ENCODE measurements around the gene ZSWIM3. TPM values are rescaled to one million over a fixed set of nuclear protein-coding genes. Genes with fewer than 3 reads are reported as not detected.
A peak's percentile ranks its signal among the peaks of the same experiment; 100 is the strongest.

The ZSWIM3 gene
- total and polyA plus RNA-seq, 2 of the 8 experiments (the other 6 are each of a cell fraction or from before 2014, with no cell fraction given): 5.5 to 6.9 TPM

DNA sequence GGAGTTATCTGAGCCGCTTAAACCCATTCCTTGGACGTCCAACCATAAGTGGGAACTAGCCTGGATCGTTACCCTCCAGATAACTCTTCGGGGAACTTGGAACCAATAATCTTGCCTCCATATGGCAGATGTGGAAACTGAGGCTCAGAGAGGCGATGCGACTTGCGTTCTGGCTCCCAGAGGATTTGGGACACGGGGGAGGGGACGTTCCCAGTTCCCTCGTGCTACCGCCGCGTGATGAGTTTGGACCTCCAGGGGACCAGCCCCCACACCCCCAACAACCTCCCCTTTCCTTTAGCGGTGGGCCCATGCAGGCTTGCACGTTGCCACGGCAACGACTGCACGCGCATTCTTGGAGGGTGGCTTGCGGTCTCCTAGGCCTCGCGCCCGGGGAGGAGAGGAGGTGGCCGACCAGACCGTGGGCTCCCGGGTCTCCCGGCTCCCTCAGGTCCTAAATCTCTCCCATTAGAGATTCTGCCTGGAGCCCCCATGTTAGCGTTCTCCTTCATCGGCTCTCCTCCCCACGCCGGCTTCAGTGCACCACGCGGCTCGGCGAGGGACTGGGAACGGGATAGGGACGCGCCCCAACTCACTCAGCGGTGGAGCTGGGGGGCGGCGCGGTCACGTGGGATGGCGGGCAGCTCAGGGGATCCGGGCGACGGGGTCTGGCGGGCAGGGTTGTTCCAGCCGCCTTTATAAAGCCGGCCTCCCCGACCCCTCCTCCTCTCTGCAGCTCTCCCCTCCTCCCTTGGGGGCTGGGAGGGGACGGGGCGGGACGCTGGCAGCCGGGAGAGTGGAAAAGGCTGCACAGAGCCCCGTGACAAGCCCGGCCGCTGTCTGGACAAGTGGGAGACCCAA lies 54.3 kb downstream of the ZSWIM3 start, which contains the start of gene PLTP (continued):
- TF ChIP-seq HDAC2 (IDR thresholded peaks at IDR 0.05; ENCODE audit: borderline replicate concordance in 1 of 2, low read depth in 2 of 2, low read length in 2 of 2) (peak in 1 of 2 experiments; percentile 41; a peak in 1 of 4 replicates), ASH2L (IDR thresholded peaks at IDR 0.05; ENCODE audit: low read length) (peak; percentile 25), SIN3A (conservative IDR thresholded peaks at IDR 0.05 in 1 of 2, IDR thresholded peaks at IDR 0.05 in 1 of 2; ENCODE audit: low read depth in 1 of 2, low read length in 2 of 2) (peak in 1 of 2 experiments; percentile 56; a peak in 3 of 4 replicates), POLR2A (IDR thresholded peaks at IDR 0.05; ENCODE audit: control extremely low read depth in 1 of 2, low read depth in 2 of 2, low read length in 2 of 2) (peak; percentile 45 to 83), ZNF274 (IDR thresholded peaks at IDR 0.05; ENCODE audit: borderline replicate concordance, extremely low read depth, low read length) (no peak), KDM1A (IDR thresholded peaks at IDR 0.05; ENCODE audit: borderline replicate concordance, low read length) (peak; percentile 69), BRCA1 (IDR thresholded peaks at IDR 0.05; ENCODE audit: low read depth, low read length) (no peak), POLR2AphosphoS5 (IDR thresholded peaks at IDR 0.05; ENCODE audit: low read depth, low read length) (peak; percentile 84), TBP (IDR thresholded peaks at IDR 0.05; ENCODE audit: low read depth, low read length) (peak; percentile 89), KDM5A (IDR thresholded peaks at IDR 0.05; ENCODE audit: low read length) (no peak), USF2 (IDR thresholded peaks at IDR 0.05; ENCODE audit: low read length) (peak; percentile 50; the same call in 1 of the 2 replicates)
